HEK293T (cell line): ENCODE results near the gene NUBPL.

ENCODE experiments used
- CTCF ChIA-PET: fragments of 350-600 bp; formaldehyde crosslinking; extraction: SDS; loops from one replicate; lab custom pipeline; 2021; ENCODE audit warnings: antibody characterized with exemption, inconsistent platforms; lab: Yijun Ruan, JAX
- POLR2A ChIA-PET: fragments of 350-600 bp; formaldehyde crosslinking; extraction: SDS; loops from one replicate; lab custom pipeline; 2020; ENCODE audit warnings: antibody characterized with exemption, inconsistent platforms; lab: Yijun Ruan, JAX
- DNase-seq: peaks from one replicate; pipeline ENCODE4 v3.0.0; 2012; ENCODE audit warnings: mixed read lengths; ENCODE audit errors: extremely low spot score
- ARNT ChIP-seq: fragments of 450-650 bp; IDR thresholded peaks from 2 replicates; pipeline ENCODE4 v1.6.1; 2017; ENCODE audit warnings: mild to moderate bottlenecking
- BHLHE40 ChIP-seq: fragments of 450-650 bp; IDR thresholded peaks from 2 replicates; pipeline ENCODE4 v1.6.1; 2016; ENCODE audit warnings: mild to moderate bottlenecking, moderate library complexity, borderline replicate concordance
- CTBP1 ChIP-seq: fragments of 450-650 bp; IDR thresholded peaks from 2 replicates; pipeline ENCODE4 v1.6.1; 2016; ENCODE audit warnings: borderline replicate concordance
- ELF4 ChIP-seq: fragments of 450-650 bp; IDR thresholded peaks from 2 replicates; pipeline ENCODE4 v1.6.1; 2017; ENCODE audit warnings: antibody characterized with exemption
- FOXA1 ChIP-seq: fragments of 450-650 bp; IDR thresholded peaks from 2 replicates; pipeline ENCODE4 v1.6.1; 2016; ENCODE audit warnings: mild to moderate bottlenecking
- FOXK2 ChIP-seq: fragments of 450-650 bp; IDR thresholded peaks from 2 replicates; pipeline ENCODE4 v1.6.1; 2016; ENCODE audit warnings: mild to moderate bottlenecking
- FOXM1 ChIP-seq: fragments of 450-650 bp; IDR thresholded peaks from 2 replicates; pipeline ENCODE4 v1.6.1; 2017; ENCODE audit warnings: mild to moderate bottlenecking, borderline replicate concordance
- HDGF ChIP-seq: fragments of 450-650 bp; IDR thresholded peaks from 2 replicates; pipeline ENCODE4 v1.6.1; 2017; ENCODE audit warnings: antibody characterized with exemption, borderline replicate concordance
- L3MBTL2 ChIP-seq: fragments of 450-650 bp; conservative IDR thresholded peaks from 2 replicates; pipeline ENCODE4 v1.6.1; 2016; ENCODE audit warnings: mild to moderate bottlenecking
- LEF1 ChIP-seq: fragments of 450-650 bp; IDR thresholded peaks from 2 replicates; pipeline ENCODE4 v1.6.1; 2017; ENCODE audit warnings: mild to moderate bottlenecking, borderline replicate concordance
- NFRKB ChIP-seq: fragments of 450-650 bp; IDR thresholded peaks from 2 replicates; pipeline ENCODE4 v1.6.1; 2016; ENCODE audit warnings: mild to moderate bottlenecking, moderate library complexity
- PKNOX1 ChIP-seq: fragments of 450-650 bp; IDR thresholded peaks from 2 replicates; pipeline ENCODE4 v1.6.1; 2016
- SP1 ChIP-seq: fragments of 450-650 bp; IDR thresholded peaks from 2 replicates; pipeline ENCODE4 v1.6.1; 2017
- SUZ12 ChIP-seq: fragments of 450-650 bp; IDR thresholded peaks from 2 replicates; pipeline ENCODE4 v1.6.1; 2016; ENCODE audit warnings: mild to moderate bottlenecking
- TARDBP ChIP-seq: fragments of 450-650 bp; IDR thresholded peaks from 2 replicates; pipeline ENCODE4 v1.6.1; 2016
- ZNF384 ChIP-seq: fragments of 450-650 bp; IDR thresholded peaks from 2 replicates; pipeline ENCODE4 v1.6.1; 2016

Gene NUBPL

GRCh38 chr14:31768355-31768754, 207.2 kb downstream of the NUBPL start:
- TF ChIP-seq L3MBTL2 (no peak), ZNF384 (no peak), LEF1 (no peak), SUZ12 (no peak), FOXA1 (no peak), HDGF (no peak), SP1 (no peak), PKNOX1 (no peak), FOXM1 (no peak), ELF4 (no peak)
- ChIA-PET POLR2A (interaction anchor here (0.6 kb wide), 1 partner anchor 92 kb away, joined by 3 read pairs; no protein-coding TSS in a partner anchor), CTCF (no interaction called here)
- DNase-seq, result no peak

- no peak for DNase-seq
- TF ChIP-seq SUZ12 (no peak), FOXK2 (no peak), ELF4 (no peak), BHLHE40 (no peak), CTBP1 (no peak), ARNT (no peak), SP1 (no peak), FOXM1 (no peak), LEF1 (no peak), HDGF (no peak), NFRKB (no peak)
- ChIA-PET POLR2A (no interaction called here), CTCF (no interaction called here)
Measured at GRCh38 chr14:31770271-31770670, 209.1 kb downstream of the NUBPL start.

GRCh38 chr14:31774567-31774966, 213.4 kb downstream of the NUBPL start:
- CTCF ChIA-PET, result no interaction called here
- POLR2A ChIA-PET, result no interaction called here
- no peak for DNase-seq
- no peak for TF ChIP-seq ELF4
- TF ChIP-seq BHLHE40, result no peak
- TF ChIP-seq TARDBP, result no peak
- no peak for TF ChIP-seq LEF1
- TF ChIP-seq SUZ12, result no peak
- no peak for TF ChIP-seq FOXM1
- no peak for TF ChIP-seq ZNF384
- TF ChIP-seq ARNT, result no peak
- TF ChIP-seq SP1, result no peak
- TF ChIP-seq CTBP1, result no peak
- TF ChIP-seq FOXA1, result no peak
- TF ChIP-seq PKNOX1, result no peak
- TF ChIP-seq L3MBTL2, result no peak
- TF ChIP-seq HDGF, result no peak
- no peak for TF ChIP-seq NFRKB
- no peak for TF ChIP-seq FOXK2

GRCh38 chr14:31777312-31777711, 216.1 kb downstream of the NUBPL start:
- DNase-seq, result no peak
- TF ChIP-seq TARDBP (no peak), L3MBTL2 (no peak), PKNOX1 (no peak), ZNF384 (no peak), FOXM1 (no peak), LEF1 (no peak), NFRKB (no peak), SP1 (no peak), HDGF (no peak), ARNT (no peak), FOXA1 (no peak), ELF4 (no peak), FOXK2 (no peak), CTBP1 (no peak), SUZ12 (no peak), BHLHE40 (no peak)
- POLR2A ChIA-PET, result no interaction called here
- CTCF ChIA-PET, result no interaction called here

- ChIA-PET POLR2A (no interaction called here), CTCF (no interaction called here)
- DNase-seq, result no peak
- TF ChIP-seq BHLHE40, result no peak
- TF ChIP-seq LEF1, result no peak
- no peak for TF ChIP-seq FOXK2
- TF ChIP-seq L3MBTL2, result no peak
Measured at GRCh38 chr14:31781578-31781977, 220.4 kb downstream of the NUBPL start.

- CTCF ChIA-PET, result no interaction called here
- no peak for DNase-seq
- TF ChIP-seq FOXM1 (no peak), NFRKB (no peak), HDGF (no peak), PKNOX1 (no peak), ELF4 (no peak), TARDBP (no peak), BHLHE40 (no peak), CTBP1 (no peak)
- POLR2A ChIA-PET, result no interaction called here
Measured at GRCh38 chr14:31785574-31785973, 224.4 kb downstream of the NUBPL start.
